Measurements from ENCODE around the gene FBXL14. TPM values are rescaled to one million over a fixed set of nuclear protein-coding genes. Genes with fewer than 3 reads are reported as not detected.

FBXL14 gene
- total RNA-seq, 4 donors from 2014 or later: 14.5 to 30.9 (median 21.4) TPM

DNA sequence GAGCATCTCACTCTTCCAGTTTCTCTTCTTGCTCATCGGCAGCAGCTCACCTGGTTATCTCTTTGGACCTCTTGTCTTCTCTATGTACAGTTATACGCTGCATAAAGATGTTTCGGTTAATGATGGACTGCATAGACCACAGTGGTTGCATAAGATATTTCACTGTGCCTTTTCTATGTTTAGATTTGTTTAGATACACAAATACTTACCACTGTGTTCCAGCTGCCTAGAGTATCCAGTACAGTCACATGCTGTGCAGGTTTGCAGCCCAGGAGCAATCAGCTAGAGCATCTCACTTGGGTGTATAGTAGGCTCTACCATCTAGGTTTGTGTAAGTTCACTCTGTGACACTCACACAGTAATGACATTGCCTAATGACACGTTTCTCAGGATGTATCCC lies 57.6 kb downstream of the FBXL14 start:
- Histone ChIP-seq H3K27ac (no peak overlapping the region), H3K4me1 (peaks cover 0 to under 1% of the 10 kb centered on the region in 2 donors), H3K4me3 (replicated peaks in 1 of 3) (no peak overlapping the region), H3K9me3 (no peaks in the 10 kb centered on the region), H3K36me3 (no peaks in the 10 kb centered on the region), H3K27me3 (no peaks in the 10 kb centered on the region)
- DNase-seq: no peak
- 93 to 96% methylated on average over 4 of the region's 4 CpGs for WGBS, 2 donors
- no peak for TF ChIP-seq POLR2A (IDR thresholded peaks at IDR 0.05)
- TF ChIP-seq, protein P1, sequence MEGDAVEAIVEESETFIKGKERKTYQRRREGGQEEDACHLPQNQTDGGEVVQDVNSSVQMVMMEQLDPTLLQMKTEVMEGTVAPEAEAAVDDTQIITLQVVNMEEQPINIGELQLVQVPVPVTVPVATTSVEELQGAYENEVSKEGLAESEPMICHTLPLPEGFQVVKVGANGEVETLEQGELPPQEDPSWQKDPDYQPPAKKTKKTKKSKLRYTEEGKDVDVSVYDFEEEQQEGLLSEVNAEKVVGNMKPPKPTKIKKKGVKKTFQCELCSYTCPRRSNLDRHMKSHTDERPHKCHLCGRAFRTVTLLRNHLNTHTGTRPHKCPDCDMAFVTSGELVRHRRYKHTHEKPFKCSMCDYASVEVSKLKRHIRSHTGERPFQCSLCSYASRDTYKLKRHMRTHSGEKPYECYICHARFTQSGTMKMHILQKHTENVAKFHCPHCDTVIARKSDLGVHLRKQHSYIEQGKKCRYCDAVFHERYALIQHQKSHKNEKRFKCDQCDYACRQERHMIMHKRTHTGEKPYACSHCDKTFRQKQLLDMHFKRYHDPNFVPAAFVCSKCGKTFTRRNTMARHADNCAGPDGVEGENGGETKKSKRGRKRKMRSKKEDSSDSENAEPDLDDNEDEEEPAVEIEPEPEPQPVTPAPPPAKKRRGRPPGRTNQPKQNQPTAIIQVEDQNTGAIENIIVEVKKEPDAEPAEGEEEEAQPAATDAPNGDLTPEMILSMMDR (IDR thresholded peaks at IDR 0.05): no peak
- intact Hi-C loops (cut with DNase I): no loop called here

DNA sequence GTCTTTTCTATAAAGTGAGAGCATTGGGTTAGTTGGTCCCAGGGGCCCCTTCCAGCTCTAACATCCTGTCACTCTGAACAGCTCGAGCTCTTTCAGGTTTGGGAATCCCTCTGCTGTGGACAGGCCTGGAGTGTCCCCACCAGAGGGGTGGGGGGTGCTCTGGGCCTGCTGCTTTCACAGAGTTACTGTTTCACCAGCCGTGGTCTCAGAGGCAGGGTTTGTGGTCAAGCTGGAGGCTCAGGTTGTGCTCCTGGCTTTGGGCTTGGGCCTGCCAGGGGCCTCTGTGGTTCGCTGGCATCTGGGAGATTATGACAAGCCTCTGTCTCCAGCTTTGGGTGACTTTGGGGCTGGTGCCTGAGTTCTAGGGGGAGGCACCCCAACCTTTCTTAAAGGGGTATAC lies 59.6 kb downstream of the FBXL14 start:
- Histone ChIP-seq H3K36me3 (no peaks in the 10 kb centered on the region), H3K27ac (no peak overlapping the region), H3K4me1 (peaks cover 0 to 11% of the 10 kb centered on the region in 2 donors), H3K27me3 (peaks cover 2% of the 10 kb centered on the region), H3K9me3 (no peaks in the 10 kb centered on the region), H3K4me3 (replicated peaks in 1 of 3) (no peak overlapping the region)
- no peak for TF ChIP-seq POLR2A (IDR thresholded peaks at IDR 0.05)
- TF ChIP-seq, protein P1 (IDR thresholded peaks at IDR 0.05): no peak
- no peak for DNase-seq
- intact Hi-C loops (cut with DNase I): no loop called here
- WGBS, 2 donors: 93 to 96% methylated on average over 2 to 3 of the region's 3 CpGs

DNA sequence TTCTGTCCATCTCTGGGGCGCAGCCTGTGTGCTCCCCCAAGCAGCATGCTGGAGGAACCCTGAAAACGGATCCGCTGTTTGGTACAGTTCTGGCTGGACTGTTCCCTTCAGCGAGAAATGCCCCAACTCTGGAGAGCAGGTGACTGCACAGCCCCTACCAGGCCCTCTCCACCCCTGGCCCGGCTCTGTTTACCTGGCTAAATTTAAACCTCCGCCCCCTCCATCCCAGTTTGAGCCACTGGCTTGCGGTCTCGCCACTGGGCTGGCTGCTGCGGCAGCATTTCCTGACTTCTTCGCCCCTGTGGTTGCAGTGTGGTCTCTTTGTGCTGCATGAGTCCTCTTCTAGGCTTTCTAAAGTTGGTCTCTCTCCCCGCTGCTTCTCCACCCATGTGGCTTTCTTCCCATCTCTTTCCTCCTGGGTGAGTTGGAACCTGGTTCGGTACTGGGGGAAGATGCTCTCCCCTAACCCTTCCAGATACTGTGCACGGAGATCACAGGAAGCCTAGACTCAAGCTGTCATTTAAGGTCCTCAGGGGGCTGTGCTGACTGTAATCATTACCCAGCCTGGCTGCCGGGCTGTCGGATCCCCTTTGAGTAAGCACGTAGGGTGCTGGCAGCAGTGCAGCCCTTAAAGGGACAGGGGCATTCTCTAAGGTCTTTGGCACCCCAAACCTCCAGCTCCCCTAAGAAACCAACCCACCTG lies 60.6 kb downstream of the FBXL14 start:
- Histone ChIP-seq H3K27me3 (peaks cover 3% of the 10 kb centered on the region), H3K4me1 (peaks cover 0 to 13% of the 10 kb centered on the region in 2 donors), H3K4me3 (replicated peaks in 1 of 3) (no peak overlapping the region), H3K36me3 (no peaks in the 10 kb centered on the region), H3K27ac (no peak overlapping the region), H3K9me3 (no peaks in the 10 kb centered on the region)
- intact Hi-C loops (cut with DNase I): no loop called here
- DNase-seq: no peak
- TF ChIP-seq, protein P1 (IDR thresholded peaks at IDR 0.05): no peak
- no peak for TF ChIP-seq POLR2A (IDR thresholded peaks at IDR 0.05)
- 55 to 68% methylated on average over 16 of the region's 16 CpGs for WGBS, 2 donors

DNA sequence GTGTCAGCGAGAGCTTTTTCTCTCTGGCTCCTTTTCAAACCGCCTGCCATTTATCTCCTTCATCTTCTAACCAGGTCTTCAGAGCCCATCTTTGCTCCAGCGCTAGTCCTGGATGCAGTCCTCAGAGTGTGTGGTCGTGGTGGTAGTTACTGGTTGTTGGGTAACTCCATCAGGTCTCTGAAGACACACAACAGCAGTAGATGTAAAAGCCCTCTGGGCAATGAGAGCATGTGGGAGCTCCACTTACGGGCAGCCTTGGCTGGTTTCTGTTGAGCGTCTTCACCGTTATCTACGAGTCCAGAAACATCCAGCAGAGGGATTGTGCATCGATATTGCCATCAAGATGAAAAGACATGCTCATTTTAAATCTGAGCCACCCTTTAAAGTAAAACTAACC lies 61.2 kb downstream of the FBXL14 start:
- 78 to 84% methylated on average over 9 of the region's 9 CpGs for WGBS, 2 donors
- Histone ChIP-seq H3K4me3 (replicated peaks in 1 of 3) (no peak overlapping the region), H3K27me3 (peaks cover 3% of the 10 kb centered on the region), H3K27ac (no peak overlapping the region), H3K4me1 (peaks cover 0 to 13% of the 10 kb centered on the region in 2 donors), H3K9me3 (no peaks in the 10 kb centered on the region), H3K36me3 (no peaks in the 10 kb centered on the region)
- DNase-seq: no peak
- intact Hi-C loops (cut with DNase I): no loop called here
- TF ChIP-seq POLR2A (IDR thresholded peaks at IDR 0.05): no peak
- TF ChIP-seq, protein P1 (IDR thresholded peaks at IDR 0.05): no peak

DNA sequence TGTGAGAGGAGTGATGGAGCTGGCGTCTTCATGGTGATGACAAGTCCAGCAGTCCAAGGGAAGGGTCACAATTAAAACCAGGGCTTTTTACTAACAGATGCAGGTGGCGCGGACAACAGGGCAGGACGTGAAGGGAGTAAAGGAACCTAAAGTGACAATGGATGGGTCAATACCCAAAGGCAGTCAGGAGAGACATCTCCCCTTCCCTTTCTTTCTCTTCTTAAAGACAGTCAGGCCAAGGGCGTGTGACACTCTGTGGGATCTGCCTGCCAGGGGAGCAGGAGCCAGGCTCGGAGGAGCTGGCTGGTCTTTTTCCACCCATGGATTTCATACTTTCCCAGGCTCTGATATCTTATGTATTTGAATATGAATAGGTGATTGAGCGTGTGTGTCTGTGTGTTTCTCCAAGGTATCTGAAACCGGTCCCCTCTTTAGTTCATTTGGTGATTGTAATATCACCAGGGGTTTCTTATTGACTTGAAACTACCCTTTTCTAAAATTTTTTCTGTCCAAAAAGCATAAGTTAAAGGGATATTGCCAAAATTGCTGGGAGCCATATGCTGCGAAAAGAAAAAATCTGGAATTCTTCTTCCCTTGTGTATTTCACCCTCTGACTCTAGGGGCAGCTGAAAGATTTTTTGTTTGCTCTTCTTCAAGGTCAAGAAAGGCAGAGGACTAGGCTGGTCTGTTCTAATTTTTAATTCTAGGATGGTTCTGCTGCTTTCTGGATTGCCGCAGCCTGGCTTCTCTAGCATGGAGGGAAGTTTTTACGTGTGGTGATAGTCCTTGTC lies 61.8 kb downstream of the FBXL14 start:
- H3K27me3 ChIP-seq: peaks cover 3% of the 10 kb centered on the region
- H3K4me3 ChIP-seq (replicated peaks in 1 of 3): no peak overlapping the region

More for the DNA sequence above, 61.8 kb downstream of the FBXL14 start:
- intact Hi-C loops (cut with DNase I): no loop called here
- Histone ChIP-seq H3K27ac (no peak overlapping the region), H3K9me3 (no peaks in the 10 kb centered on the region), H3K36me3 (no peaks in the 10 kb centered on the region), H3K4me1 (peaks cover 0 to 13% of the 10 kb centered on the region in 2 donors)
- no peak for DNase-seq
- 91 to 92% methylated on average over 11 of the region's 11 CpGs for WGBS, 2 donors
- TF ChIP-seq, protein P1 (IDR thresholded peaks at IDR 0.05): no peak
- no peak for TF ChIP-seq POLR2A (IDR thresholded peaks at IDR 0.05)
